Breast epithelium (tissue), 3 donors: Measurements from ENCODE around the gene KSR2.

Source experiments
- POLR2A ChIP-seq: fragments of 450-650 bp; IDR thresholded peaks from one replicate; pipeline ENCODE4 v1.6.1; 2016; ENCODE audit warnings: antibody characterized with exemption, mild to moderate bottlenecking, moderate library complexity
- TF ChIP-seq, protein P1 (sequence below), 3 donors: fragments of 450-650 bp; IDR thresholded peaks; one replicate each; pipeline ENCODE4 v1.5.1; 2016 to 2017; ENCODE audit warnings: antibody characterized with exemption in 3 of 3, mild to moderate bottlenecking in 3 of 3, moderate library complexity in 3 of 3

DNA sequence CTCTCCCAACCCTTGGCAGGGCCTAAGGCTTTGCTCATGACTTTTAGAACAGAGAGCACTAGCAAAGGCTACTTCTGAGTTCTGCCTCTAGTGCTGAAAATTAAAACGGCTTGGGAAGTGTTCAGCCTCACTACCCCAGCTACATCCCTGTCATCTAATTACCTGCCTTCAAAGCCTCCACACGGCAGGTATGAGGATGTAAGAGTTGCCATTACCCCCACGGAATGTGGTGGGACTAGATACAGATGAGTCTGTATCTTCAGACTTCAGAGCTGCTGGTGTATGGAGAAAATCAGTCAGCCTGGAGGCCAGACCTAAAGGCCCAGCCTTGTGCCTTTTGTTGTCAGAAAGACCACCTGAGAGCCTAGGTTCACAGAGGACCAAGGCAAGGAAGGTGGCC lies 392.7 kb downstream of the KSR2 start:
- TF ChIP-seq, protein P1, sequence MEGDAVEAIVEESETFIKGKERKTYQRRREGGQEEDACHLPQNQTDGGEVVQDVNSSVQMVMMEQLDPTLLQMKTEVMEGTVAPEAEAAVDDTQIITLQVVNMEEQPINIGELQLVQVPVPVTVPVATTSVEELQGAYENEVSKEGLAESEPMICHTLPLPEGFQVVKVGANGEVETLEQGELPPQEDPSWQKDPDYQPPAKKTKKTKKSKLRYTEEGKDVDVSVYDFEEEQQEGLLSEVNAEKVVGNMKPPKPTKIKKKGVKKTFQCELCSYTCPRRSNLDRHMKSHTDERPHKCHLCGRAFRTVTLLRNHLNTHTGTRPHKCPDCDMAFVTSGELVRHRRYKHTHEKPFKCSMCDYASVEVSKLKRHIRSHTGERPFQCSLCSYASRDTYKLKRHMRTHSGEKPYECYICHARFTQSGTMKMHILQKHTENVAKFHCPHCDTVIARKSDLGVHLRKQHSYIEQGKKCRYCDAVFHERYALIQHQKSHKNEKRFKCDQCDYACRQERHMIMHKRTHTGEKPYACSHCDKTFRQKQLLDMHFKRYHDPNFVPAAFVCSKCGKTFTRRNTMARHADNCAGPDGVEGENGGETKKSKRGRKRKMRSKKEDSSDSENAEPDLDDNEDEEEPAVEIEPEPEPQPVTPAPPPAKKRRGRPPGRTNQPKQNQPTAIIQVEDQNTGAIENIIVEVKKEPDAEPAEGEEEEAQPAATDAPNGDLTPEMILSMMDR (IDR thresholded peaks at IDR 0.05), result no peak
- no peak for TF ChIP-seq POLR2A
